Hindlimb muscle (tissue), 1 donor: ENCODE results near the gene TUBG1. TPM values are rescaled to one million over a fixed set of nuclear protein-coding genes. Genes with fewer than 3 reads are reported as not detected.

Experiments
- DNase-seq: peaks from one replicate; pipeline ENCODE4 v3.0.0-alpha.2; 2013
- polyA plus RNA-seq: library from polyadenylated mRNA; unstranded; fragments of 120-200 nt; gene quantifications from one replicate; pipeline ENCODE4 v1.2.1, GENCODE V29; 2013; ENCODE audit not compliant: insufficient read length

TUBG1 gene
- 33.6 TPM for polyA plus RNA-seq

GRCh38 chr17:42609182-42609813 lies at the start of gene TUBG1, which contains the start of gene RETREG3:
Gene TUBG1, plus strand, starts transcription at chr17:42609683. Its CDS starts 55 bp downstream, at chr17:42609738.
Gene RETREG3, minus strand, starts transcription at chr17:42609374. Its CDS starts 50 bp downstream, at chr17:42609324.
- DNase-seq = peak; percentile 100

DNA sequence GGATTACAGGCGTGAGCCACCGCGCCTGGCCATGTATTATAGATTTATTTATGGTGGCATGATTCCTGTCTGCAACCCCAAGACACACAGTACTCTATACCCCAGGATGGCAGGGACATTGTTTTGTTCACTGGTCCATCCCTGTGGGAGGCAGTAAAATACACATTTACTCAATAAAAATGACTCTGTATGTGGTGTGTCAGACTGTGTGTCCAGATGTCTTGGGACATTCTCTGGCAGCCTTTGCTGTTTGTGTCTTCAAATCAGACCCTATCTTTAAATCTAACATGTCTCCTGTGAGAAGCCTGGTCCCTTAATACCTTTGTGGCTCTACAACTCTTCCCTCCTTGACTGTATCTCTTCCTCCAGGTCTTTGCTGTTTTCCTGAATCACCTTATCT lies 49.2 kb upstream of the TUBG1 start:
- DNase-seq = no peak

- peak; percentile 98 for DNase-seq
Measured at GRCh38 chr17:42561897-42562387, 47.5 kb upstream of the TUBG1 start, which contains the start of gene COASY. Gene COASY, plus strand, starts transcription at chr17:42562148. Its CDS starts 475 bp downstream, at chr17:42562623.

DNA sequence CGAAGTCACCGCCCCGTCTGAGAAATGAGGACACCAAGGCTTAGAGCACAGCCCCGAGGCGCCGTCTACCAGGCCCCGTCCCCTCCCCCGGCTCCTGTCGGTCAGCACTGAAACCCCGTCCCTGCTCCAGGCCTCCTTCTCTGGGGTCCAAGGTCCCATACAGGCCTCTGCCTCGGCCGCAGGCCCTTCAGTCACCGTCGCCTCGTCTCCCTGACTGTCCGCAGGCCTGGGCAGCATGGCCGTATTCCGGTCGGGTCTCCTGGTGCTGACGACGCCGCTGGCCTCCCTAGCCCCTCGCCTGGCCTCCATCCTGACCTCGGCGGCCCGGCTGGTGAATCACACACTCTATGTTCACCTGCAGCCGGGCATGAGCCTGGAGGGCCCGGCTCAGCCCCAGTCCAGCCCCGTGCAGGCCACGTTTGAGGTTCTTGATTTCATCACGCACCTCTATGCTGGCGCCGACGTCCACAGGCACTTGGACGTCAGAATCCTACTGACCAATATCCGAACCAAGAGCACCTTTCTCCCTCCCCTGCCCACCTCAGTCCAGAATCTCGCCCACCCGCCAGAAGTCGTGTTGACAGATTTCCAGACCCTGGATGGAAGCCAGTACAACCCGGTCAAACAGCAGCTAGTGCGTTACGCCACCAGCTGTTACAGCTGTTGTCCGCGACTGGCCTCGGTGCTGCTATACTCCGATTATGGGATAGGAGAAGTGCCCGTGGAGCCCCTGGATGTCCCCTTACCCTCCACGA lies 46.9 kb upstream of the TUBG1 start:
- DNase-seq = no peak

DNA sequence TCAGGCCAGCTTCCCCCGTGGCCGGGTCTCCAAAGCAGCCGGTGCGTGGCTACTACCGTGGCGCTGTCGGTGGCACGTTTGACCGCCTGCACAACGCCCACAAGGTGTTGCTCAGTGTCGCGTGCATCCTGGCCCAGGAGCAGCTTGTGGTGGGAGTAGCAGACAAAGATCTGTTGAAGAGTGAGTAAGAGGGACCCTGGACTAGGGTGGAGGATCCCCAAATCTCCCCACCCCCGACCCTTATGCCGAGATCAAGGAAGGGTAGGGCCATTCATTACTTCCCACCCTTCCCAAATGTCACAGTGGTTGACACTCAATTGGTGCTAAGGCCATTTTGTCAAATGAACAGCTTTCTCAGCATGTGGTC lies 46.4 kb upstream of the TUBG1 start:
- DNase-seq = no peak

- DNase-seq = no peak
Measured at GRCh38 chr17:42563543-42563942, 45.9 kb upstream of the TUBG1 start.

DNA sequence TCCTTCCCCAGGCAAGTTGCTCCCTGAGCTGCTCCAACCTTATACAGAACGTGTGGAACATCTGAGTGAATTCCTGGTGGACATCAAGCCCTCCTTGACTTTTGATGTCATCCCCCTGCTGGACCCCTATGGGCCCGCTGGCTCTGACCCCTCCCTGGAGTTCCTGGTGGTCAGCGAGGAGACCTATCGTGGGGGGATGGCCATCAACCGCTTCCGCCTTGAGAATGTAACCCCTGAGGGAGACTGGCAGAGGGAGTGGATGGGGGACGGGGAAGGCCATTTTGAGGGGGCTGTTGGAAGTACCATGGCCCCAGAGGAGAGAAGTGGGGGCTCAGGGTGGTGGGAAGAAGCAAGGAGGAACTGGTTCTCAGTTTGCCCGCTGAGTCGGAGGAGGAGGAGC lies 45.5 kb upstream of the TUBG1 start:
- DNase-seq = no peak

- no peak for DNase-seq
Measured at GRCh38 chr17:42564815-42565522, 44.5 kb upstream of the TUBG1 start.

GRCh38 chr17:42565523-42566214 lies 43.8 kb upstream of the TUBG1 start:
- no peak for DNase-seq

DNA sequence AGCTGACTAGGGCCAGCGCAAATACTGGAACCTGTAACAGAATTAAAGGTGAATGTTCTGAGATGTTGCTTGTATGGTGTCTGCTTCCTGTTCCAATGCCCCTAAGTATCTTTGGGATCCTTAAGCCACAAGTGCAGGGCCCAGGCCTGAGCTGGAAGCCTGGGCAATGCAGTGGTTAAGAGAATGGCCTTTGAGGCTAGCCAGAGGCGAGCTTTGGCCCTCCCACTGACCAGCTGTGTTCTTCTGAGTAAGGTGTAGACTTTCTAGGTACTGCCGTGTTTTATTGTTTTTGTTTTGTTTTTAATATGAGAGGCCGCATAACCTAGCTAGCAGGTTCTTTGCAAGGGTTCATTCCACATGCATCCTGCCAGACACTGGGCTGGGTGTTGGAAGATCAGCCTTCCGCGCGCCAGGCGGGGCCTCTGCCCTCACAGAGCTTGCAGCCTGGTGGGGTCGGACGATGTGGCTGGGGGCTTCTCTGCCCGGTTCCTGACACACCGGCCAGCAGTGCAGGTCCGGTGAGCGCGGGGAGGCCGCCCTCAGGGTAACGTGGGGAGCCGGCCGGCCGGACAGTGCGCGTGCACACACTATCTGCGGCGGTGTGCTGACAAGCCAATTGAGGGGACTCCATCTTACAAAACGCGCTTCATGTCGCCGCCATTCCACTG lies 43.1 kb upstream of the TUBG1 start:
- DNase-seq = no peak

DNA sequence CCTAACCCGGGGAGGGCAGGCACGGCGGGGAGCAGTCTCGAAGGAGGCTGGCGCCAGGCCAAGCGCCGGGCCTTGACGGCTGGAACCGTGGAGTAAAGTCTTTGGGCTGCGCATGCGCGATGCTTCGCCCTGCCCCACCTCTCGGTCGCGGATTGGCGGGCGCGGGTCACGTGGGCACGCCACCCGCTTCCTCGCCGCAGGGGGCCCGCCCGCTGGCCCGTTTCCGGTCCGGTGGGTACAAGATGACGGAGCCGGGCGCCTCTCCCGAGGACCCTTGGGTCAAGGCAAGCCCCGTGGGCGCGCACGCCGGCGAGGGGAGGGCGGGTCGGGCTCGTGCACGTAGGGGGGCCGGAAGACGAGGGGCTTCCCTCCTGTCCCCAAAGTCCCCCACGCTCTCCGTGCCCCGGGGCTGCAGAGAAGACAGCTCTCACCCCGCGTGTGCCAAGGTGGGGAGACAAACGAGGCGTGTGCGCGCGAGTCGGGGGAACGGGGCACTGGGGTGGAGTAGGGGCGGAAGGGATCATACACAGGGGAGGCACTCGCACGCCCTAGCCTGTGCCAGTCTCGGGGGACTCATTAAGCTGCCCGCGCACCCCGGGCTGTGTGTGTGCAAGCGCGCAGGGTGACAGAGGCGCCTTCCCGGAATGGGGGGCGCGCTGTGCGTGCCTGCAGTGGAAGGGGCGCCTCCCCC lies 42.5 kb upstream of the TUBG1 start, which contains the start of gene MLX:
MLX (plus strand) TSS at position 218 of the 691 bp plus-strand sequence; CDS start at position 243, 25 bp downstream.
- DNase-seq = peak; percentile 90

- DNase-seq = no peak
Measured at GRCh38 chr17:42568341-42569111, 41.0 kb upstream of the TUBG1 start.

GRCh38 chr17:42571435-42572225 lies 37.9 kb upstream of the TUBG1 start:
- no peak for DNase-seq

- no peak for DNase-seq
Measured at GRCh38 chr17:42573095-42573494, 36.4 kb upstream of the TUBG1 start.

DNA sequence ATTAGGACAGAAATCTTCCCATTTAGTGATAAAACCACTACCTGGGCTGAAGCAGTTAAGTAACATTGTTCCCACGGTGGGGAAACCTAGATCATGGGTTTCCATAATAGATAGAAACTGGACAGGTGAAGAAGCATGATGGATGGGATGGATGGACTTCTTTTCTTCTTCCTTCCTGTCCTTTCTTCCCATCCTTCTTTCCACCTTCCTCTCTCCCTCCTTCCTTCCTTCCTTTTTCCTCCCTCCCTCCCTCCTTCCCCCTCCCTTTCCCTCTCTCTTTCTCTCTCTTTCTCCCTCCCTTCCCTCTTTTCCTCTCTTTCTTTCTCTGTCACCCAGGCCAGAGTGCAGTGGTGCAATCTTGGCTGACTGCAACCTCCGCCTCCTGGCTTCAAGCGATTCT lies 35.0 kb upstream of the TUBG1 start:
- no peak for DNase-seq

GRCh38 chr17:42577140-42577531 lies 32.3 kb upstream of the TUBG1 start:
- DNase-seq = no peak

- DNase-seq = peak; percentile 95
Measured at GRCh38 chr17:42577532-42578281, 31.8 kb upstream of the TUBG1 start, which contains the start of gene PSMC3IP. Gene PSMC3IP, minus strand, starts transcription at chr17:42577729. Its CDS starts 43 bp downstream, at chr17:42577686.

DNA sequence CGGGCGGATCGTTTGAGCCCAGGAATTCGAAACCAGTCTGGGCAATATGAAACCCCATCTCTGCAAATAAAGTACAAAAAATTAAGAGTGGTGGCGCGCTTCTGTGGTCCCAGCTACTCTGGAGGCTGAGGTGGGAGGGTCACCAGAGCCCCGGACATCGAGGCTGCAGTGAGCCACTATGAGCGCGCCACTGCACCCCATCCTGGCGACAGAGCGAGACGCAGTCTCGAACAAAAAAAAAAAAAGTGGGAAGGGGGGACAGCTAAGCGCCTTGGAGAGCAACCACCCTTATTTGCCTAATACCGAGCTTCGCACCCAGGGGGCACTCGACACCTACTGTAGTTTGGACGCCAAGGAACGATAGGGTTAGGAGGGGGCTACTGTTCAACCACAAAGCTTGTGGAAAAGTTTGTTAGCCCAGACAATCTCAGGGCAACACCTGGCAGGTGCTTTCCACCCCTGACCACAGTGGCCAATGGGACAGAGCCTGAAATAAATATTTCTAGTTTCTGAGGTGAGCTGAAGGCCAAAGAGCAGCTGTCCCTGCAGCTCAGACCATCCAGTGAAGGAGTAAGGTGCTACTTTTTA lies 31.1 kb upstream of the TUBG1 start:
- DNase-seq = peak; percentile 65
